Measurements from ENCODE around the gene TRABD. TPM values are rescaled to one million over a fixed set of nuclear protein-coding genes. Genes with fewer than 3 reads are reported as not detected.
A peak's percentile ranks its signal among the peaks of the same experiment; 100 is the strongest.

Gene TRABD
- polyA plus RNA-seq, 4 donors = 43.3 to 84.6 (median 66.9) TPM

DNA sequence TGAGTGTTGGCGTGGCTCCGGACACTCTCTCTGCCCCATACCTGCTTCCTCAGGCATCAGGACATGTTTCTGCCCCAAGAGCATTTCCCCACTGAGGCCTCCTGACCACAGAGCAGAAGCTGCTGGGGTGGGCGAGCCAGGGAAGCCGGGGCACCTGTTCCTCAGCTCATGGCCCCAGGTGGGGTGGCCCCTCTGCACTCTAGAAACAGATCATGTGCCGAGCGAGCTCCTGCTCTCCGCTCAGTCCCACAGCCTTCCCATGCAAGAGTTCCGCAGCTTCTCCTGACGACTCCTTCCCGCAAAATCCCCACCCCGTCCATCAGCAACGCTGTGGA is 37.6 kb upstream of the TRABD start:
- Histone ChIP-seq H3K4me1 (ENCODE audit: control insufficient read depth in 3 of 3, insufficient read depth in 2 of 3, low read depth in 1 of 3, low read length in 2 of 3) (peaks cover 0 to 30% (median 3%) of the 10 kb centered on the region in 3 donors), H3K9me3 (ENCODE audit: control insufficient read depth in 2 of 2, insufficient read depth in 1 of 2, low read depth in 1 of 2, low read length in 1 of 2) (no peaks in the 10 kb centered on the region), H3K36me3 (ENCODE audit: control insufficient read depth in 3 of 3, insufficient read depth in 2 of 3, low read depth in 1 of 3, low read length in 3 of 3) (no peaks in the 10 kb centered on the region), H3K27ac (ENCODE audit: low read depth in 1 of 3, low read length in 2 of 3) (no peak overlapping the region), H3K27me3 (ENCODE audit: control insufficient read depth in 3 of 3, insufficient read depth in 3 of 3, low read length in 3 of 3) (peaks cover 0 to 4% (median 0%) of the 10 kb centered on the region in 3 donors), H3K4me3 (ENCODE audit: low read depth in 1 of 3, low read length in 3 of 3) (no peak overlapping the region)
- WGBS, 3 donors = 84 to 91% (median 90%) methylated on average over 12 of the region's 12 CpGs
- DNase-seq (no peak), FAIRE-seq (no peak)

DNA sequence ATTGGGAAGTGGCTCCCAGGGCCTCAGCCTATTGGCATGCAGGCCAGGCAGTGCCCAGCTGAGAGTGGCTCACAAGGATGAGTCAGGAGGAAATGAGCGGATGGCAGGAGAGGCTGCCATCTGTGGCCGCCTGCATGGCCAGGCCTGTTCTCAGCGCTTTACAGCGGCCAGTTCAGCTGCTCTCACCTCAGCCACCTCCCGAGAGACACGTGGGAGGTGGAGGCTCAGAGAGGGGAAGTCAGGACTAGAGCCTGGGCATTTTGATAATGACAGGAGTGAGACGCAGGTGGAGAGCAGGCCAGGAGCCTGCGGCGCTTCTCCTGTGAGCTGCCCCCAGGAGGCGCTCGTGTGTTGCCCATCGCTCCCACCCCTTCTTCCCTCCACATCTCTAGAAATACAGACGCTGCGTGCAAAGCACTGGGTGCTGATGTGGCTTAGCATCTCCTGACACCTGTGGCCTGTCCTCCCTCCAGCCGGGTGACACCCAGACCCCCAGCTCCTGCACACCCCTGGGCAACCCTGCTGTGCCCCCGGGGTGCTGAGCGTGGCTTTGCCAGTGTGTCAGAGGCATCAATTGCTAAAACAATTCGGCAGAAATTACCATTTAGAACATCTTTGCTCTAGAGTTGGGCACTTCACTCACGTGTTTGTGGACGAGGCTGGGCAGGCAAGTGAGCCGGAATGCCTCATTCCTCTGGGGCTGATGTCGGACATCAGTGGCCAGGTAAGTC is 36.6 kb upstream of the TRABD start:
- WGBS, 3 donors = 23 to 38% (median 28%) methylated on average over 22 of the region's 22 CpGs
- H3K4me3 ChIP-seq (ENCODE audit: low read depth in 1 of 3, low read length in 3 of 3) = no peak overlapping the region
- H3K9me3 ChIP-seq (ENCODE audit: control insufficient read depth in 2 of 2, insufficient read depth in 1 of 2, low read depth in 1 of 2, low read length in 1 of 2) = no peaks in the 10 kb centered on the region
- no peak overlapping the region for H3K27ac ChIP-seq (ENCODE audit: low read depth in 1 of 3, low read length in 2 of 3)
- no peak for FAIRE-seq
- H3K4me1 ChIP-seq (ENCODE audit: control insufficient read depth in 3 of 3, insufficient read depth in 2 of 3, low read depth in 1 of 3, low read length in 2 of 3) = peaks cover 0 to 30% (median 3%) of the 10 kb centered on the region in 3 donors
- H3K27me3 ChIP-seq (ENCODE audit: control insufficient read depth in 3 of 3, insufficient read depth in 3 of 3, low read length in 3 of 3) = no peaks in the 10 kb centered on the region
- peak; percentile 70 to 79 for DNase-seq
- H3K36me3 ChIP-seq (ENCODE audit: control insufficient read depth in 3 of 3, insufficient read depth in 2 of 3, low read depth in 1 of 3, low read length in 3 of 3) = no peaks in the 10 kb centered on the region

DNA sequence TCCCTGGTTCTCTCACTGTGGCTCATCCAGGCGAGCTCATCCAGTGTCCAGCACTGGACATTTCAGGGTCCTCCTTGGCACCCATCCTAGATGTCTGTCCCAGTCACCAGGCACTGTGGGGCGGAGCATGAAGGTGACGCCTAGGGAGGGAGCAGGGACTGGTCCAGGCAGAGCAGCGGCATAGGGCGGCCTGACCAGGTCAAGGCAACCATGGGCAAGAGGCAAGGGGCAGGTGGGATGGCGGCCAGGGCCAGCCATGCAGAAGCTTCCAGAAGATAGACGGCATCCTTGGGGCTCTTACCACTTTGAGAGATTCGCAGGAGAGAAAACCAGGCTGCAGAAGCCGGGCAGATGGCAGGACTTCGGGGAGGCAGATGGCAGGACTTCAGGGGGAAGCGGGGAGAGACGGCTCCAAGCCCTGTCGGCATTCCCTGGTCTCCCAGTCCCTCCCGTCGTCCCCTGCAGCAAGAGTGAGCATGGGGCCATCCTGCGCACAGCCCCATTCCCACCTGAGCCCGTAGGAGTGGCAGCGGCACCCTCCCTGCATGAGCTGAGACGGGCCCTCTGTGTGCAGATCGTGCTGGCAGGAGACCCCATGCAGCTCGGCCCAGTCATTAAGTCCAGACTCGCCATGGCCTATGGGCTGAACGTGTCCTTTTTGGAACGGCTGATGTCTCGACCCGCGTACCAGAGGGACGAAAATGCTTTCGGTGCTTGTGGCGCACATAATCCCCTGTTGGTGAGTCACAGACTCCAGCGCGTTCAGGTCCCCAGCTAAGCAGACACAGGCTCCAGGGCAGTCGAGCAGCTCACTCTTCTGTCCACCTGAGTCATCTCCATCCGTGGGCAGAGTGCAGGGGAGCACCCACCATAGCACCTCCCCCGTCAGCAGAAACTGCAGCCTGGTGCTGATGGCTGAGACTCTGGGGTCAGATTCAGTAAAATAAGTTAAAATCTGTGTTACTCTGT is 35.3 kb upstream of the TRABD start:
- no peaks in the 10 kb centered on the region for H3K27me3 ChIP-seq (ENCODE audit: control insufficient read depth in 3 of 3, insufficient read depth in 3 of 3, low read length in 3 of 3)
- no peaks in the 10 kb centered on the region for H3K36me3 ChIP-seq (ENCODE audit: control insufficient read depth in 3 of 3, insufficient read depth in 2 of 3, low read depth in 1 of 3, low read length in 3 of 3)
- peaks cover 0 to 29% (median 3%) of the 10 kb centered on the region in 3 donors for H3K4me1 ChIP-seq (ENCODE audit: control insufficient read depth in 3 of 3, insufficient read depth in 2 of 3, low read depth in 1 of 3, low read length in 2 of 3)
- H3K4me3 ChIP-seq (ENCODE audit: low read depth in 1 of 3, low read length in 3 of 3) = no peak overlapping the region
- WGBS, 3 donors = 83 to 89% (median 86%) methylated on average over 35 of the region's 35 CpGs
- FAIRE-seq (no peak), DNase-seq (no peak)
- H3K27ac ChIP-seq (ENCODE audit: low read depth in 1 of 3, low read length in 2 of 3) = no peak overlapping the region
- H3K9me3 ChIP-seq (ENCODE audit: control insufficient read depth in 2 of 2, insufficient read depth in 1 of 2, low read depth in 1 of 2, low read length in 1 of 2) = no peaks in the 10 kb centered on the region

DNA sequence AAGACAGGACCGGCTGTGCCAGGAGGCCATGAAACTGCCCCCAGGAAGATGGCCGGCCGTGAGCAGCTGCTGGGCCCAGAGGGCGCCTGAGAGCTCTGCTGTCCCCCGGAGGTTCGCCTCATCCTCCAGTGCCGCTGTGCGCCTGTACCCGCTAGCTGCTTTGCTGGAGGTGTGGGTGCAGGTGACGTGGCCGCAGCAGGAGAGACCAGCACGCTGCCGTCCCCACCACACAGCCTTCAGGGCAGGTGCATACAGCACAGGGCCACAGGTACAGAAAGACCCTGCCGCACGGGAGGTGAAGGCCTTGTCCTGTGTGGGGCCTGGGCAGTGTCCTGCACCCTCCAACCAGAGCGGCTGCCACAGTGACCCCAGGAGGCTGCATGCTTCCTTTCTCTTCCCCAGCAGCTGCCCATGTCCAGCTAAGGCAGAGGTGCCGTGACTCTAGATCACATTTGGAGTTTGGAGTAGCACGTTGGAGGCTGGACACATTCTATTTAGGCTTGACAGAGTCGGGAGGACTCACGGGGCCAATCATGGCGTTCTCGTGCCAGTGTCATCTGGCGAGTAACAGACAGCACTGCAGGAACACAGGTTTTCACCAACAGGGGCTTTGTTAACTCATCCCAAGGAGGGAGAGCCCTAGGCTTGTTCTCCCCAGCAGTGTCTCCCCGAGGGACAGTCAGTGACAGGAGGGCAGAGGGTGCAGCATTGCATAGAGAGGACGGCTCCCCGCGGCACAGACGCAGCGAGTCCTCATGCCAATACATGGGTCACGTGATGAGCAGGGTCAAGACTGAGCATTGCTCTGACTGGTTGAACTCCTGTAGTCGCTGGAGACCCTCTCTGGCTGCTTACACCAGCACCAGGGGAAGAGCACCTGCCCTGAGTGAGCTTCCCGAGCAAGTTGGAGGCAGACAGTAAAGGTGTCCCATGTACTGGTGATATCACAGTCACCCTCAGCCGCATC is 33.9 kb upstream of the TRABD start:
- no peak overlapping the region for H3K4me3 ChIP-seq (ENCODE audit: low read depth in 1 of 3, low read length in 3 of 3)
- peaks cover 0 to 17% (median 0%) of the 10 kb centered on the region in 3 donors for H3K4me1 ChIP-seq (ENCODE audit: control insufficient read depth in 3 of 3, insufficient read depth in 2 of 3, low read depth in 1 of 3, low read length in 2 of 3)
- no peak overlapping the region for H3K27ac ChIP-seq (ENCODE audit: low read depth in 1 of 3, low read length in 2 of 3)
- 79 to 84% (median 83%) methylated on average over 33 of the region's 33 CpGs for WGBS, 3 donors
- no peak for FAIRE-seq
- no peaks in the 10 kb centered on the region for H3K9me3 ChIP-seq (ENCODE audit: control insufficient read depth in 2 of 2, insufficient read depth in 1 of 2, low read depth in 1 of 2, low read length in 1 of 2)
- H3K36me3 ChIP-seq (ENCODE audit: control insufficient read depth in 3 of 3, insufficient read depth in 2 of 3, low read depth in 1 of 3, low read length in 3 of 3) = no peaks in the 10 kb centered on the region
- no peaks in the 10 kb centered on the region for H3K27me3 ChIP-seq (ENCODE audit: control insufficient read depth in 3 of 3, insufficient read depth in 3 of 3, low read length in 3 of 3)
- DNase-seq = no peak

DNA sequence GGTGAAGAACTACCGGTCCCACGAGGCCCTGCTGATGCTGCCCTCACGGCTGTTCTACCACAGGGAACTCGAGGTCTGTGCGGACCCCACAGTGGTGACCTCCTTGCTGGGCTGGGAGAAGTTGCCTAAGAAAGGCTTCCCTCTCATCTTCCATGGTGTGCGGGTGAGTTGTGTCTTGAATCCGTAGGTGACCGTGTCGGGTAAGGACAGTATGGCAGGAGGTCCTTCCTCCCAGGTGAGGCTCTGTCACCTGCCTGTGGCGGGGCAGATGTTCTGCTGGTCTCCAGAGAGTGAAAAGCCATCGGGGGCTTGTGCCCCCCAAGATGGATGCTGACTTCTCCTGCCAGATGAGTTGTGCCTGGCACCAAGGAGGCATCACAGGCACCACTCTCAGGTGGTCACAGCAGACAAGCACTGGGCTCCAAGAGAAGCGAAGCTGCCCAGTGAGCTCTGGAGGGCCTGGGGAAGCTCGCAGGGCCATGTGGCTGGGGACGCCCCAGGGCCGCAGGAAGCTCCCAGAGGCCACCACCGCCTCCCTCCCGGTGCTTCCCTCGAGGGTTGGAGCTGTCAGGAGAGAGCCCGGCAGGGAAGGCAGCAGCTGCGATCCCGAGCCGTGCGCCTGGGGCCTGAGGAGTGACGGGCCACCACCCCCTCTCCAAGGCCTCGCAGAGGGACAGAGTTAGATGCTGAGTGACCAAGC is 32.5 kb upstream of the TRABD start:
- Histone ChIP-seq H3K27ac (ENCODE audit: low read depth in 1 of 3, low read length in 2 of 3) (no peak overlapping the region), H3K4me3 (ENCODE audit: low read depth in 1 of 3, low read length in 3 of 3) (no peak overlapping the region), H3K36me3 (ENCODE audit: control insufficient read depth in 3 of 3, insufficient read depth in 2 of 3, low read depth in 1 of 3, low read length in 3 of 3) (no peaks in the 10 kb centered on the region), H3K4me1 (ENCODE audit: control insufficient read depth in 3 of 3, insufficient read depth in 2 of 3, low read depth in 1 of 3, low read length in 2 of 3) (peaks cover 0 to 6% (median 0%) of the 10 kb centered on the region in 3 donors), H3K27me3 (ENCODE audit: control insufficient read depth in 3 of 3, insufficient read depth in 3 of 3, low read length in 3 of 3) (peaks cover 0 to 4% (median 0%) of the 10 kb centered on the region in 3 donors), H3K9me3 (ENCODE audit: control insufficient read depth in 2 of 2, insufficient read depth in 1 of 2, low read depth in 1 of 2, low read length in 1 of 2) (no peaks in the 10 kb centered on the region)
- no peak for FAIRE-seq
- WGBS, 3 donors = 83 to 85% (median 85%) methylated on average over 24 to 25 of the region's 25 CpGs
- DNase-seq = no peak

DNA sequence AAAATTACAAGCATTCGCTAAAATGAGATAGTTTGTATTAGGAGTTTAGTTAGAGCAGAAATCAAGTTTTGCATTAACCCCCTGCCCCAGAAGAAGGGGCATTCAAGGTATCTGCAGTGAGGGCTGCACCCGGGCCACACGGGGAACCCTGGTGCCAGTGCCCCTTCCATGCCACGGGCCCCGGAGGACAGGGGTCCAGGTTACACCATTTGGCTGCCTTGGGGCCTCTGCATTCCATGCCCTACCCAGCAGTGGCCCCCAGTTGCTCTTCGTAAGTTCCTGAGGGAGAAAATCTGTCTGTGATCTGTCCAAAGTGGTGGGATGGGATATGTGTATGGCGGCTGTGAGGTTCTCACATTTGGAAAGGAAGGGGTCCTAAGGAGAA is 32.0 kb upstream of the TRABD start:
- Histone ChIP-seq H3K27ac (ENCODE audit: low read depth in 1 of 3, low read length in 2 of 3) (no peak overlapping the region), H3K9me3 (ENCODE audit: control insufficient read depth in 2 of 2, insufficient read depth in 1 of 2, low read depth in 1 of 2, low read length in 1 of 2) (no peaks in the 10 kb centered on the region), H3K4me1 (ENCODE audit: control insufficient read depth in 3 of 3, insufficient read depth in 2 of 3, low read depth in 1 of 3, low read length in 2 of 3) (peaks cover 0 to 3% (median 0%) of the 10 kb centered on the region in 3 donors), H3K36me3 (ENCODE audit: control insufficient read depth in 3 of 3, insufficient read depth in 2 of 3, low read depth in 1 of 3, low read length in 3 of 3) (no peaks in the 10 kb centered on the region), H3K4me3 (ENCODE audit: low read depth in 1 of 3, low read length in 3 of 3) (no peak overlapping the region), H3K27me3 (ENCODE audit: control insufficient read depth in 3 of 3, insufficient read depth in 3 of 3, low read length in 3 of 3) (peaks cover 0 to 6% (median 0%) of the 10 kb centered on the region in 3 donors)
- FAIRE-seq = no peak
- WGBS, 3 donors = 84 to 87% (median 85%) methylated on average over 7 of the region's 7 CpGs
- DNase-seq = no peak

DNA sequence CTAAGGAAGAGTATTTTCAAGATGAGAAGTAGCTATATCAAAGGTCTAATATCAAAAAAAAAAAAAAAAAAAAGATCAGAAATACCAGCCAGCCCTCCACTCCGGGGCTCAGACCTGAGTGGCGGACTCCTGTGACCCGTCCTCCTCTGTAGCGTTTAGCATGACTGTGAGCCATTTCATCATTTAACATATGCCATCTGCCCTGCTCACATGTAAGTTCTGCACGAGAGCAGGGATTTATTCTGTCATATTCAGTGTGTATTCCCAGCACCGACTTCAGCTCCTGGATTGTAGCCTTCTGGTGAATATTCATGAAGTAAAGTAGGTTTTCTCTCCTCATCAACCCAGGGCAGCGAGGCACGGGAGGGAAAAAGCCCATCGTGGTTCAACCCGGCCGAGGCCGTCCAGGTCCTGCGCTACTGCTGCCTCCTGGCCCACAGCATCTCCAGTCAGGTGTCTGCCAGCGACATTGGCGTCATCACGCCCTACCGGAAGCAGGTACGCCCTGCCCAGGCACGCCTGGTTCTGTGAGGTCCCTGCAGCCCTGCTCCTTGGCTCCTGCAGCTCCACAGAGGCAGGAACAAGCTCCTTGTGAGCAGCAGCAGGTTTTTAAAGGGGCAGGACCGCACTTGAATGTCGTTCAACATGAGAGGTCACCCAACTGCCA is 27.9 kb upstream of the TRABD start:
- DNase-seq (peak in 1 of 2 donors; percentile 84), FAIRE-seq (no peak)
- Histone ChIP-seq H3K27ac (ENCODE audit: low read depth in 1 of 3, low read length in 2 of 3) (no peak overlapping the region), H3K4me1 (ENCODE audit: control insufficient read depth in 3 of 3, insufficient read depth in 2 of 3, low read depth in 1 of 3, low read length in 2 of 3) (no peaks in the 10 kb centered on the region), H3K4me3 (ENCODE audit: low read depth in 1 of 3, low read length in 3 of 3) (no peak overlapping the region), H3K9me3 (ENCODE audit: control insufficient read depth in 2 of 2, insufficient read depth in 1 of 2, low read depth in 1 of 2, low read length in 1 of 2) (no peaks in the 10 kb centered on the region), H3K27me3 (ENCODE audit: control insufficient read depth in 3 of 3, insufficient read depth in 3 of 3, low read length in 3 of 3) (peaks cover 0 to 9% (median 0%) of the 10 kb centered on the region in 3 donors), H3K36me3 (ENCODE audit: control insufficient read depth in 3 of 3, insufficient read depth in 2 of 3, low read depth in 1 of 3, low read length in 3 of 3) (no peaks in the 10 kb centered on the region)
- WGBS, 3 donors = 37 to 66% (median 49%) methylated on average over 21 of the region's 21 CpGs

Measured in small intestine (tissue), 7 donors.